Measurements from ENCODE around the gene KLC4. TPM values are rescaled to one million over a fixed set of nuclear protein-coding genes. Genes with fewer than 3 reads are reported as not detected.

KLC4 gene
- total and polyA plus RNA-seq, 9 of the 15 experiments (the other 6 are each of a cell fraction or from before 2014, with no cell fraction given), result 1.7 to 16.2 (median 7.7) TPM

- TF ChIP-seq ZMIZ1 (IDR thresholded peaks at IDR 0.05; ENCODE audit: low read depth in 2 of 2, low read length in 2 of 2) (no peak), CHCHD3 (CRISPR knock-in tag; IDR thresholded peaks at IDR 0.05) (no peak), FOXP4 (CRISPR knock-in tag; IDR thresholded peaks at IDR 0.05; ENCODE audit: borderline replicate concordance) (no peak), XRCC3 (IDR thresholded peaks at IDR 0.05) (no peak), ZNF695 (CRISPR knock-in tag; IDR thresholded peaks at IDR 0.05) (no peak), FOXJ3 (CRISPR knock-in tag; IDR thresholded peaks at IDR 0.05) (no peak), GABPA (tag; conservative IDR thresholded peaks at IDR 0.05; ENCODE audit: low read depth) (no peak), HNRNPLL (IDR thresholded peaks at IDR 0.05; ENCODE audit: low read depth, low read length, poor library complexity, severe bottlenecking) (no peak), ZNF3 (CRISPR knock-in tag; IDR thresholded peaks at IDR 0.05) (no peak; the same call in 1 of the 2 replicates), LARP7 (IDR thresholded peaks at IDR 0.05) (no peak), MAFK (IDR thresholded peaks at IDR 0.05; ENCODE audit: low read length) (no peak), BHLHE40 (IDR thresholded peaks at IDR 0.05; ENCODE audit: low read length) (no peak; the same call in 1 of the 2 replicates), NR2C1 (IDR thresholded peaks at IDR 0.05) (no peak), NR2C1 (tag; IDR thresholded peaks at IDR 0.05) (no peak; the same call in 1 of the 2 replicates), ZNF655 (CRISPR knock-in tag; IDR thresholded peaks at IDR 0.05) (no peak), KLF1 (tag; IDR thresholded peaks at IDR 0.05) (no peak), TCF15 (CRISPR knock-in tag; IDR thresholded peaks at IDR 0.05) (no peak), HOMEZ (CRISPR knock-in tag; IDR thresholded peaks at IDR 0.05) (no peak), ZNF274 (IDR thresholded peaks at IDR 0.05; ENCODE audit: borderline replicate concordance, low read depth, low read length) (no peak), POLR3A (IDR thresholded peaks at IDR 0.05; ENCODE audit: borderline replicate concordance, extremely low read depth, insufficient read depth, insufficient read length) (no peak)
Measured at GRCh38 chr6:43060034-43060754, 763 bp downstream of the KLC4 start (continued).
